HG03565 (cell line): Measurements from ENCODE around the gene VGLL4.

Source experiments
- ATAC-seq: cut with Tn5 transposase; IDR thresholded peaks from one replicate; pipeline ENCODE4 v1.9.1; 2021; ENCODE audit warnings: mild to moderate bottlenecking, moderate library complexity; ENCODE audit not compliant: unreplicated experiment

VGLL4 gene

DNA sequence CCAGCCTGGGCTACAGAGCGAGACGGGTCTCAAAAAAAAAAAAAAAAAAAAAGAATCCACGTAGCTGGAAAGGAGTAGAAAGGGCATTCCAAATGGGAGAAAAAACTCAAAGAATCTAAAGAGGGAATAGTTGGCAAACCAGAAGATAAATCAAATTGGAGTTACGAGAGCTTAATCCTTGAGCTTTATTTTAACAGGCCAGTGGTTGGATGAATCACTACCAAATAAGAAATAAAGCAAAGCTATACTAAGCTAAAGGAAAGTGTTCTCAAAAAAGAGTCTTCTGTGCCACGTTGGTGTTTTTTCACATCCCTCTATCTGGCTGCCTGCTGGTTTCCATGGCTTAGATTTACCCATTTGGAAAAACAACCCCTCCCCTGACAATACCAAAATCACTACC, 14.0 kb downstream of the VGLL4 start:
- no peak for ATAC-seq

DNA sequence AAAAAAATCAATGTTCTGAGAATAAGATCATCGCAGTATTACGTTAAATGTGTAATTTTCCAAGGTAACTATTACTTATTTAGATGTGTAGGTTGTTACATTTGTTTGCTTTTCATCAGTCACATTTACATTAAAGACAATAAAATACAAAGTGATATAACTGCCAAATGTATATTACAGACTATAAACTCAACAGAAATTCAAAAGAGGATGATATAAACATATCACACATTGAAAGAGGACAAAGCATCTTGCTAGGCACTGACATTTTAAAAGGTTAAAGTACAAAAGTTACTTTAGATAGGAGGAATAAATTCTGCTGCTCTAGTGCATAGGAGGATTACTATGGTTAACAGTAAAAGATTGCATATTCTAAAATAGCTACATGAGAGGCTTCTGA, 16.1 kb downstream of the VGLL4 start:
- ATAC-seq, result no peak

DNA sequence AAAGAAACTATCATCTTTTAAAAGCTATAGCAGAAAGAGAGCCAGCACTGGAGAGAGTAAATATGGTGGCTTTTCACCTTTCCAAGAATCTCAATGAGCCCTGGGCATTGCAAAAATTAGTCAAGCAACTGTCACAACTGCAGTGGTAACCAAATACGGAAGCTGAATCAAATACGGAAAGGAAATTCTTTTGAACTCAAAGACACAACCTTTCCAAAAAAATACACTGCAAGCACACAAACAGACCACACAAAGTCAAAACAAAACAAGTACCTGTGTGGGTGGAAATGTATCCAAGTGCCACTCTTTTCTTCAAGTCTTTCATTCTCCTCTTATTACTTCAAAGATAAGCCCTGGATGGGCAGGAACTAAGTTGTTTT, 17.6 kb downstream of the VGLL4 start:
- ATAC-seq, result no peak

DNA sequence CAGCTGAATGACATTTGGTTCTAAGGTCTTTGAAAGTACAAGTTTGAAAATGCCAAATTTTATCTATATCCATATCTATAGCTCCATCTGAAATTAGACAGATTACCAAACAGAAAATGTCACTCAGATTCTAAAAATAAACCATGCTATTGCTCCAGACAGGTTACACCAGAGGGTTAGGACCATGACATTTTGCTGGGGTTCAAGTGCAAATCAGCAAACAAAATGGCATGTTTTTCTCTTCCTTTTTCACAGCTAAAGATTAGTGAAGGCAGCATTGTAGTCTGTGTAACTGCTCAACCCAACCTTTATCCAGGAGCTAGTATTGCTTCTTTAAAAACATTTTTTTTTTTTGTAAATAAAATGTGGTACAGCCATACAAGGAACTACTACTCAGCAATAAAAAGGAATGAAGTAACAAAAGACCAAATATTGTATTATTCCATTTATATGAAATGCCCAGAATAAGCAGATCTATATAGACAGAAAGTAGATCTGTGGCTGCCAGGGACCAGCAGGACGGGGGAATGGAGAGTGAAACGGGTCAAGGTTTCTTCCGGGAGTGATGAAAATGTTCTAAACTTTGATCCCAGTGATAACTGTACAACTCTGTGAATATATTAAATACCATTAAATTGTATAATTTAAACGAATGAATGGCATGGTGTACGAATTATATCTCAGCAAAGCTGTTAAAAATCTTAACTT, 18.2 kb downstream of the VGLL4 start:
- no peak for ATAC-seq

DNA sequence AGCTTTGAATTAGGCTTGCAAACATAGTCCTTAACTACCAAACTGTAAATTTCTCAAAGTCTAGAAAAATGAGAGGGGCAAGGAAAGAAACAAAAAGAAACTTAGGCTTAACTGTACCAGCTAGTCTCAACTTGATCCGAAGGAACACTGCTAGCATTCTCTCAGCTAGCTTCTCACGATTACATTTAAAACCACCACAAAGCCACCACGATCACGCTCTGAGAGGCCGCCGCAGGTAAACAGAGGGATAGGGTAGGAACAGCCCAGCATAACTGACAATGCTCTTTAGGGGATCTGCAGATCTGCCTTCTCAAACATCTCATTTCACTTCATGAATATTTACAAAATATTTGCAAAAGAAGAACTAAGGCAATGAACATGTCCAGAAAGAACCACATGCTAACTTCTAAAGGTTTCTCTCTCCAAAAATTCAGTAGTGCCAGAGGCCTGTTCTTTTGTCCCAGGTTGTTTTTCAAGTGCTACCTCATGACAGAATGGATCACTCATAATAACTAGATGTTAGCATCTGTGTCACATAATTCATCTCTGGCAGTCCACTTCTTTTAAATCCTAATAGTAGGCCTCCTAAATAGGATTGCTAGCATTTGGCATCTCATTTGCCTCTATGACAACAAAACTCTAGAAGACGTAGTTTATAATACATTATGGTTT, 18.9 kb downstream of the VGLL4 start:
- ATAC-seq, result no peak

DNA sequence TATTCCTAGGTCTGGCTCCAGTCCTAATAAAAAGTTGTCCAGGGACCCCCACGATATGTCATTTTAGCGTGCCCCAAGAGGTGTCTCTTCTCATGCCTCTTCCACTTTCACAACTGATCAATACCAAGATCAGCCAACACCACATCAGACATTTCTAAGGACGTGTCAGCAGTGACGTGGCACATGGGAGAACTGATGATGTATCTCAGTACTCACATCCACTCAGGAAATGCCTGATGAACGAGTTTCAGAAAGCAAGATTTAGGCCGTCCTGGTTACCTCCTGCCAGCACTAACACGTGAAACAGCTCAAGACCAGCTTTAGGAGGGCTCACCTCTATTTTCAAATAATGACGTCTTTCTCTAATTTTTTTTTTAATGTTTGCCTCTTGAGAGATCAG, 19.6 kb downstream of the VGLL4 start:
- peak; percentile 50 for ATAC-seq

DNA sequence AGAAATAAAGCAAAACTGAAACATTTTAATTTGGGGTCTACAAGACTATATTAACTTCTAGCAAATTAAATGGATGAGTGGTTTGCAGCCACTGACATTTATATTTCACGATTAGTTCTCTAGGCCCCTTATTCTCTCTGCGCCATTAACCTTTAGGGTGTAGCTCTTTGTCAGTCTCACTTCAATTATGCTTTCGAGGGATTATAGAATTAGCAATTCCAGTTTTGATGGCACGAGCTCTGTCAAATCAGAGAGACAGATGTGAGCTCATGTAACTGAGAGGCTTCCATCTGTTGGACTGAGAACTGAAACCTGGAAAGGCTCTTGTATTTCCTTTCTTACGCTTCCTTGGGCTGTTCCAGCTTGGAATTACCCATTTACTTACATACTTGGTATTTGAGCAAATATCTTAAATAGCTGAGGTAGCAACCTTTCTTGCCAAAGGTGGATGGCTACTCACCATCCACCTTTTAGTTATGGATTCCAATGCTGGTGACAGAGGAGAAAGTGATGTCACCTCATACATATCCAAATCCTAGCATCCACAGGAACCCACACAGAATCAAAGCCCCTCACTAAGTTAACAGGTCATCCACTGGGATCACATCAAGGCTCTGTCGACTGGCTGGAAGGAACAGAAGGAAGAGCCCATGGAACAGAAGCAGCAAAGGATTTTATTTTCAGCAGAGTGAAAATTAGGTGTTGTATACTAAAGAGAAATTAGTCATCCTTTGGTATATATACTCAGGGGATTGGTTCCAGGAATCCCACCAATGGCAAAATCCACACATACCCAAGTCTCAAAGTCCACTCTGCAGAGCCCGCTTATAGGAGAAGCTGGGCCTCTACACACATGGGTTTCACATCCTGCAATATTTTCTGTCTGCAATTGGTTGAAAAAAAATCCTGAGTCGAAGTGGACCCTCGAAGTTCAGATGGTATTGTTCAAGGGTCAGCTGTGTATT, 20.8 kb downstream of the VGLL4 start:
- ATAC-seq, result no peak

DNA sequence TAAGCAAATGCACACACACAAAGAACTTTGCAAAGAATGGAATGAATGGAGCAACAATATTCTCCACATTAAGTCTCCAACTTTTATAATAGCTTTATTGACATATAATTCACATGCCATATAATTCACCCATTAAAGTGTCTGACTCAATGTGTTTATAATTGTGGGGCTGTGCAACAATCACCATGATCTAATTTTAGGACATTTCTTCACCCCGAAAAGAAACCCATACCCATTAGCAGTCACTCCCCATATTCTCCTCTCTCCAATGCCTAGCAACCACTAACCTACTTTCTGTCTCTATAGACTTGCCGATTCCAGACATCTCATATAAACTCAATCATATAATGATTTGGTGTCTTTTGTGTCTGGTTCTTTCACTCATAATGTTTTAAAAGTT, 22.6 kb downstream of the VGLL4 start:
- no peak for ATAC-seq

DNA sequence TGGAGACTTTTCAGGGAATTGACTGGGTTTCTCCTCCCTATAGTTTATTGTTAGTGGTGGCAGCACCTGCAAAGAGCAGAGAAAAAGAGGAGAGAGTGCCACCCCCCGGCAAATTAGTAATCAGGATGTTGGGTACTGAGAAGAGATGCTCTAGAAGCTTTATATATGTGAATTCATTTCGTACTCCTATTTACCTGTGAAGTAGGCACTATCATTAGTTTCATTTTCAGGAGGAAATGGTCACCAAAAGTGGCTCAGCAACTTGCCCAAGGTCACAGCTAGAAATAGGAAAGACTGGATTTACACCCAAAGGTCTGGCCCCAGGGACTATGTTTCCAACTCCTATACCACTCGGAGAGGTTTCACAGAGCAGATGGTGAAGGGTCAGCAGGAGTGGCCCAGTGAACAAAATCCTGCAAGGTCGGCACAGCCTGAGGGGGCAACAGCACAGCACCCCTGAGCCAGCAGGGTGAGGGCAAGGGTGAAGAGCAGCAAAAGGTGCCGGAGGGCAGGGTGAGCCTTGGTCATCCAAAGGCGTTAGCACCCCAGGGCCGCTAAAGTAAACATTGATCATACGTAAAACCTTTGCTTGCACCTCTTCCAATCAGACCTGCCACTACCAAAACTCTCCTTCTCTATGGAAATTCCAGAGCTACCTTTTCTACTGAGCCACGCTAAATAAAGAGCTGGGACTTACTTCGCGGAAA, 23.6 kb downstream of the VGLL4 start:
- ATAC-seq, result no peak

DNA sequence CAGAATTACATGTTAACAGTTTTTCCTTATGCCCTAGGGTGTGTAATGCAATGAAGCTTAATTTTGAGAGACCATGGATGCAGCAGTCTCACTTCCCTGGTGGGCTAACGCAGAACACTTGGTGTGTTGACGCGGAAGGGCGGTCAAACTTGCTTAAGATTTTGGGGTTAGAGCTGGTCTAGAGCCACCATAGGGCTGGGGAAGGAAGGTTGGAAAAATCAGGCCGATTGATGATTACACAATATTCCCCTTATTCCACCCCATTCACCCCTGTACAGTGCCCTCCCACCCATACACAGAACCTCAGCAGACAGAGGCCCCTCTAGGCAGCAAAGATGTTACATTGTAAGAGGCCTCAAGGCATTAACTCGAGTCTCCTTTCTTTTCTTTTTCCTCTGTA, 24.3 kb downstream of the VGLL4 start:
- ATAC-seq, result no peak

DNA sequence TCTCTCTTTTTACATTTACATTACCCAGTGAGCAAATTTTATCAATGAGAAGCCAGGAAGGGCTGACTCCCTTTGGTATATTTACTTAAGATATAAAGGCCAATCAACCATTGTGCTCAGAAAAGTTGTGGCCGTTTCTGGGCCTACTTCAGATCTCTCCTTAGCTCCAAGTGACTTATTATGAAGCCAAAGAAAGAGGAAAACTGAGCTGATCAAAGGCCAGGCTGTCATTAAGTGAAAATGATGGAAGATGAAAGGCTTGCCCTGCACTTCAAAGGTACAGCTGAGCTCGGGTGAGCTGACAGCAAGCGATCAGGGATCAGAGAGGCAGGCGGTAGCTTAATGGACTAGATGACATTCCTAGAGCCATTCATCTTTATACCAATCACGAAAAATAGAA, 24.8 kb downstream of the VGLL4 start:
- ATAC-seq, result no peak

DNA sequence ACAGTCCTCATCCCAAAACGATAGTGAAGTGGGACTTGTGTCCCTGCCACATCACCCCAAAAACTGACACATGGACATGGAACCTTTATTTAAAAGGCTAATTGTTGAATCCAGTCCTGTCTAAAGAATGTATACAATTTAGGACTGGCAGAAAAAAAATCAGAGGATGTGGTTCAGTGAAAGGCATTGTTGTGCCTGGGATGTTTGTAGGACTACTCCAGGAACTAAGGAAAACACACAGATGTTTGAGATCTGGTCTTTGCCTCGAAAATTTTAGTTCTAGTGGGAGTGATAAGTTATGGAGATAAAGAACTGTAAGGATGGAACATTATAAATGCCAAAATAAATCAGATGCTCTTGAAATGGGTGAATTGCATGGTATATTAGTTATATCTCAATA, 27.2 kb downstream of the VGLL4 start:
- no peak for ATAC-seq

DNA sequence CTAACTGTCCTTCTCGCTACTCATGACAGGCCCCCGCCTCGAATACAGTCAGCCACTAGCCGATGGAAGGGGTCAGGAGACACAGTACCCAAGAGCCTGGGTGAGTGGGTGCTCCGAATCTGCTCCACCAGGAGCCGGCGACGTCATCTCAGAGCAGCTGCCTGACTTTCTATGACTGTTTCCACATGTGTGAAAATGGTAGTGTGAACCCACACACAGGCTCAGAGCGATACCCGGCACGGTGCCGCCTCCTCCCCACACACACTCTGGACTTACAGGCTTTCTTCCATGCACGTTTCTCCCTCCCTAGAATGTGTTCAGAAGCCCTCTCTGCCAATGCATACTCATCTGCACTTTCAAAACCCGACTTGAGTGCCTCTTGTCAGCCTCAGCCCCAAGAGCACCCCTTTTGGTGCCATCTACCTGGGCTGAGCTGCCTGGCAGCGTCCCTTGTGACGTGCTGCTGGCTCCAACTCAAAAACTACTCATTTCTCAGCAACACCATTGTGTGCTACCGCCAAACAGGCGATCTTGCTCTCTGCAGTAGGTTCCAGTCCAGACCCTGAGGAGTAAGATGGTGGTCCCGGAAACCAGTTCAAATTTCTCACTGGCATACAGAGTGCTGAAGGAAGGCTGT, 29.7 kb downstream of the VGLL4 start:
- no peak for ATAC-seq

DNA sequence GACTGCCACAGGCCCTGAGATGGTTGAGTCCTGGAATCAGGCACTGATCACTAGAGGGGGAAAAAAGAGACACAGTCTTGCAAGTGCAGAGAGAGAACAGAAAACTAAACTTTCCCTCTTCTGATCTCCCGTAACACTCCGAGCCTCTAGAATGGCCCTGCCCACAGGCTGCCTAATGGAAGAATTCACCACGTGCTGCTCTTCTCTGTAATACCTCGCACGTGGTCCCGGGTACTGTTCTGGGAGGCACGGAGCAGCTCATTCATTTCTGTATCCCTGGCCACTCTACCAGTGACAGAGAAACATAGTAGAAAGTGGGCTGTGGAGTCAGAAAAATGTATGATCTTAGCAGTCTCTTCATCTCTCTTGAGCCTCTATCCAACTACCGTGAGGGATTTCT, 30.4 kb downstream of the VGLL4 start:
- no peak for ATAC-seq

DNA sequence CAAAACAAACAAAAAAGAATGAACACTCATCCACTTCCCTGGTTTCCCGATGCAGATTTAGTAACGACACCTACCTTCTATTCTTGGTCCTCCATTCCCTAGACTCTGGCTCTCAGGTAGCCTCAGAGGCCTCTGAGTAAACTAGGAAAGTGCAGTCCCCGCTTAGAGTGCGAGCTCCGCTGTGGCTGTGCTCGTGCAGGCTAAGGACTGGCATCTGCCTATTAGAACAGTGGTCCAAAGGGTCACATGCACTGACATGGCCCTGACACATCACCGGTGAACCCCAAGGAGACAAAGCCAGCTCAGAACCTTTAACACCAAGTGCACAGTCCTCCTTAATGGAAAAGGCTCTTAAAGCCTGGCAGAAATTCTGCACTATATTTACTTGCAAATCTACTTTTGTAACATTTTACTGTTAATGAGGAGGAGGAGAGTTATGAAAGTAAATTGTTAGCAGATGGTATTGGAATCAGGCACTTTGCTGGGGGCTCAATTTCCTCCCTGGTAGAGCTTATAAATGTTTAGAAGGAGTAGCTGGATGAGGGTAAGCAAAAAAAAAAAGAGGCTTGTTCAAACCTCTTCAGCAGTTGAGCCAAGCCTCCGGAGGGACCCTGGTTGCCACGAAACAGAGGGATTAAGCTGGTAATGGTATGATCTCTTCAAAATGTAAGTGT, 31.1 kb downstream of the VGLL4 start:
- ATAC-seq, result no peak

DNA sequence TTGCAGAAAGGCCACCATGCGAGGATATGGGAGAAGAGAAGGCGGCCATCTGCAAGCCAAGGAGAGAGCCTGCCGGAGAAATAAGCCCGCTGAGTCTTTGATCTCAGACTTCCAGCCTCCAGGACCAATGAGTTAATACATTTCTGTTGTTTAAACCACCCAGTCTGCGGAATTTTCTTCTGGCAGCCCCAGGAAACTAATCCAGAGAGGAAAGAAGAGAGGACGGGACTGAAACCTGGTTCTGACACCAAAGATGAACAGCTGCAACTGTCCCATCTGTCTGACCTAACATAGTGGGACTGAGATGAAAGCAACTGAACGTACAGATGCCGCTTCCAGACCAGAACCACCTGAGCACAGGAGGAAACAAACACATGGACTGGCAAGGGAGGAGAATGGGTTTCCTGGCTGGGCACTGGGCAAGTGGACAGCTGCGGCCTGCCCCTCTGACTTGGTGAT, 32.3 kb downstream of the VGLL4 start:
- ATAC-seq, result no peak

DNA sequence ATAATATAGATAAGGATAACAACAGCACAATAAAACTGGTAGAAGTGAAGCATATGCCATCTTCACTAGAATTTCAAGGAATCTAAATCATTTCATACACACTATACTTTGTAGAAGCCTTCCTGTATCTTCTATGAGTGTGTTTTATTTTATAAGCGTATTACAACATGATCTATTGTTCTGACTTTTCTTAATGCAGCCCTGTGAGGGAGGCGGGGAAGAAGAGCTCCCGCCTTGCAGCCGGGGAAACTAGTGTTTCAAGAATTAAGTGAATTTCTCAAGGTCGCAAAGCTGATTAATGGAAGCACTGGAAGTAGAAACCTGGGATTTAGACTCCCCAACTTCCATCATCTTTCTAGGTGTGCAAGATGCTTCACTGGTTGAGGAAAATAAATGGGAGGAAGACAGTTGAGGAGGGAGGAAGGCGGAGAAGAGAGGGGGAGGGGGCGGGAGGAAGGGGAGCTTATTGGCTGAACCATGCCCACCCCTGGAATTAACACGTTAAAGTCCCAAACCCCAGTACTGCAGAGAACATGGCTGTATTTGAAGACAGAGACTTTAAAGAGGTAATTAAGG, 32.9 kb downstream of the VGLL4 start:
- no peak for ATAC-seq

DNA sequence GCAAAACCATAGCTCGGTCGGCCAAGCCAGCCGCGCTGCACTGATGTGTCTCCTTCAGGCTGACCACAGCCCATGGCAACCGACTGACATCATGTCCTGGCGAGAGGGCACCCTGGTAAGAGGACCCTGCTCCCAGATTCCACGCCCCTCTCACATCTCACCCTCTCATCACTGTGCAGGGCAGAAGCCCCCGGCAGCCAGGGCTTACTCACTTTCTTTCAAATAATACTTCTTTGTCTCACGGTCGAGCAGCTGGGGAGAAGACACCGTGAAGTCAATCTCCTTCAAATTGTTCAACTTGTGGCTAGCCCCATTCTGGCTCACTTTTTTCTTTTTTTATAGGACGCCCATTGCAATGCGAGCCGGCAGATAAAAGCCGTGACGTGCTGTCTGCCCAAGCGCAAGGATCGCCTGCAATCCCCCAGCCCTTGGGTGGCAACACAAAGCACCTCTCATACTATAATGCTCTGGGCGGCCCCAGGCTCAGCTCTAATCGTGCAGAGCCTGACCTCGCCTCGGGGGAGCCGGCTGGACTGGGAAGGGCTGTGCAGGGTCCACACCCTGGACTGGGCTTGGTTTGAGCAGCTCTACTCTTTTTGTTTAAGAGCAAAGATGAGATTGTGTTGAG, 33.6 kb downstream of the VGLL4 start:
- ATAC-seq, result no peak

DNA sequence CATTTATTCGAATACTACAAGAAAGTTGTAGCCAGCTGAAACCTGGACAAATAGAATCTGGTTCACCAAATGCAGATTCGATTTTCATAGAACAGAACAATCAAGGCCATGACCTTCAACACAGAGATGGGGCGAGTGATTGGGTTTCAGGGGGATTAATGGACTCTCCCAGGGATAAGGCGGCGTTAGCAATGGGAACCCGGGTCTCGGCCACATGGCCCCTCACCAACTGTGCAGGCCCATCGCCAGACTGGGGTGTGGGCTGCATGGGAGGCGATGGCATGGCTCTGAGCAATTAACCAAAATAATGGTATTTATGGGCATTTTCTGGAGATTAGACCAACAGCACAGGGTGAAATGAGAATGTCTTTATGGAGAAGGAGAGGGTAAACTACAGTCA, 34.2 kb downstream of the VGLL4 start:
- no peak for ATAC-seq
